Measurements from ENCODE around the gene CNTRL. TPM values are rescaled to one million over a fixed set of nuclear protein-coding genes. Genes with fewer than 3 reads are reported as not detected.

The CNTRL gene
- total and polyA plus RNA-seq, 8 donors = 4.4 to 27.4 (median 11.2) TPM

GRCh38 chr9:121105531-121105930, 30.8 kb downstream of the CNTRL start:
- intact Hi-C loops (cut with DNase I; ENCODE audit: low total_unique reads) = no loop called here
- WGBS, 5 donors = 75 to 91% (median 81%) methylated on average over 2 of the region's 2 CpGs
- Histone ChIP-seq H3K4me1 (no peaks in the 10 kb centered on the region), H3K36me3 (peaks cover 0 to 8% (median 2%) of the 10 kb centered on the region in 4 donors), H3K27ac (no peak overlapping the region), H3K9me3 (no peaks in the 10 kb centered on the region), H3K4me3 (no peak overlapping the region), H3K27me3 (no peaks in the 10 kb centered on the region)
- TF ChIP-seq POLR2A (IDR thresholded peaks at IDR 0.05) (no peak), EP300 (IDR thresholded peaks at IDR 0.05) (no peak)
- TF ChIP-seq, protein P1, sequence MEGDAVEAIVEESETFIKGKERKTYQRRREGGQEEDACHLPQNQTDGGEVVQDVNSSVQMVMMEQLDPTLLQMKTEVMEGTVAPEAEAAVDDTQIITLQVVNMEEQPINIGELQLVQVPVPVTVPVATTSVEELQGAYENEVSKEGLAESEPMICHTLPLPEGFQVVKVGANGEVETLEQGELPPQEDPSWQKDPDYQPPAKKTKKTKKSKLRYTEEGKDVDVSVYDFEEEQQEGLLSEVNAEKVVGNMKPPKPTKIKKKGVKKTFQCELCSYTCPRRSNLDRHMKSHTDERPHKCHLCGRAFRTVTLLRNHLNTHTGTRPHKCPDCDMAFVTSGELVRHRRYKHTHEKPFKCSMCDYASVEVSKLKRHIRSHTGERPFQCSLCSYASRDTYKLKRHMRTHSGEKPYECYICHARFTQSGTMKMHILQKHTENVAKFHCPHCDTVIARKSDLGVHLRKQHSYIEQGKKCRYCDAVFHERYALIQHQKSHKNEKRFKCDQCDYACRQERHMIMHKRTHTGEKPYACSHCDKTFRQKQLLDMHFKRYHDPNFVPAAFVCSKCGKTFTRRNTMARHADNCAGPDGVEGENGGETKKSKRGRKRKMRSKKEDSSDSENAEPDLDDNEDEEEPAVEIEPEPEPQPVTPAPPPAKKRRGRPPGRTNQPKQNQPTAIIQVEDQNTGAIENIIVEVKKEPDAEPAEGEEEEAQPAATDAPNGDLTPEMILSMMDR (IDR thresholded peaks at IDR 0.05) = no peak
- no peak for DNase-seq

- intact Hi-C loops (cut with DNase I; ENCODE audit: low total_unique reads) = no loop called here
- DNase-seq = no peak
- TF ChIP-seq EP300 (IDR thresholded peaks at IDR 0.05) (no peak), POLR2A (IDR thresholded peaks at IDR 0.05) (no peak), POLR2AphosphoS5 (IDR thresholded peaks at IDR 0.05) (no peak)
- TF ChIP-seq, protein P1 (IDR thresholded peaks at IDR 0.05) = no peak
These were observed 32.3 kb downstream of the CNTRL start for GRCh38 chr9:121107029-121107428.

DNA sequence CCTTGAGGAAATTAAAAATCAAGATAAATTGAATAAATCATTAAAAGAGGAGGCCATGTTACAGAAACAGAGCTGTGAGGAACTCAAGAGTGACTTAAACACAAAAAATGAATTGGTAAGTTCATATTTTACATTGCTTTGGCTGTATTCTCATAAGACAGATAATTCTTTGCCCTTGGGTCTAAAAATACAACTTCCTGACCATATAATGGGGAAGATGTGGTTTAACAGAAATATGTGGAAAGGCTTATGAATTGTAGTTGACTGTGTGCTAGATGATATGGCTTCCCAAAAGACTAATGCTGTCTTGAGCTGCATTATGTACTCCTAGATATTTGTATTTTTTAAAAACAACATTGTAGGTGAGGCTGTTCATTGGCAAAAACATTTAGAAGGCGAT, 33.1 kb downstream of the CNTRL start:
- Histone ChIP-seq H3K27ac (no peak overlapping the region), H3K36me3 (peaks cover 0 to 14% (median 2%) of the 10 kb centered on the region in 4 donors), H3K27me3 (no peaks in the 10 kb centered on the region), H3K4me3 (no peak overlapping the region), H3K4me1 (no peaks in the 10 kb centered on the region), H3K9me3 (no peaks in the 10 kb centered on the region)
- intact Hi-C loops (cut with DNase I; ENCODE audit: low total_unique reads) = no loop called here
- no peak for DNase-seq
- 88 to 94% (median 91%) methylated on average over 1 of the region's 1 CpG for WGBS, 5 donors
- TF ChIP-seq POLR2A (IDR thresholded peaks at IDR 0.05) (no peak), POLR2AphosphoS5 (IDR thresholded peaks at IDR 0.05) (no peak), EP300 (IDR thresholded peaks at IDR 0.05) (no peak)
- TF ChIP-seq, protein P1 (IDR thresholded peaks at IDR 0.05) = no peak

More at GRCh38 chr9:121107029-121107428, 32.3 kb downstream of the CNTRL start:
- no peak overlapping the region for H3K4me3 ChIP-seq
- WGBS, 5 donors = 73 to 84% (median 77%) methylated on average over 1 of the region's 1 CpG
- no peaks in the 10 kb centered on the region for H3K4me1 ChIP-seq
- H3K36me3 ChIP-seq = peaks cover 0 to 14% (median 2%) of the 10 kb centered on the region in 4 donors
- no peak overlapping the region for H3K27ac ChIP-seq
- H3K27me3 ChIP-seq = no peaks in the 10 kb centered on the region
- H3K9me3 ChIP-seq = no peaks in the 10 kb centered on the region

GRCh38 chr9:121115466-121115865, 40.7 kb downstream of the CNTRL start:
- TF ChIP-seq POLR2AphosphoS5 (IDR thresholded peaks at IDR 0.05) (no peak), EP300 (IDR thresholded peaks at IDR 0.05) (no peak), POLR2A (IDR thresholded peaks at IDR 0.05) (no peak)
- TF ChIP-seq, protein P1 (IDR thresholded peaks at IDR 0.05) = no peak
- intact Hi-C loops (cut with DNase I; ENCODE audit: low total_unique reads) = no loop called here
- H3K27me3 ChIP-seq = no peaks in the 10 kb centered on the region

More at GRCh38 chr9:121115466-121115865, 40.7 kb downstream of the CNTRL start:
- no peaks in the 10 kb centered on the region for H3K4me1 ChIP-seq
- no peak for DNase-seq
- no peaks in the 10 kb centered on the region for H3K9me3 ChIP-seq
- 89 to 97% (median 94%) methylated on average over 1 of the region's 1 CpG for WGBS, 5 donors
- no peak overlapping the region for H3K27ac ChIP-seq
- H3K36me3 ChIP-seq = peaks cover 0 to 22% (median 15%) of the 10 kb centered on the region in 4 donors
- H3K4me3 ChIP-seq = no peak overlapping the region

Data from stomach (tissue), 9 donors.